ENCODE results near the gene IGFBPL1.
"Not testable (repeated sequence)": the region's sequence is repeated elsewhere in the genome, so short reads cannot be mapped to it uniquely, and the experiment has no call there.

IGFBPL1 gene

DNA sequence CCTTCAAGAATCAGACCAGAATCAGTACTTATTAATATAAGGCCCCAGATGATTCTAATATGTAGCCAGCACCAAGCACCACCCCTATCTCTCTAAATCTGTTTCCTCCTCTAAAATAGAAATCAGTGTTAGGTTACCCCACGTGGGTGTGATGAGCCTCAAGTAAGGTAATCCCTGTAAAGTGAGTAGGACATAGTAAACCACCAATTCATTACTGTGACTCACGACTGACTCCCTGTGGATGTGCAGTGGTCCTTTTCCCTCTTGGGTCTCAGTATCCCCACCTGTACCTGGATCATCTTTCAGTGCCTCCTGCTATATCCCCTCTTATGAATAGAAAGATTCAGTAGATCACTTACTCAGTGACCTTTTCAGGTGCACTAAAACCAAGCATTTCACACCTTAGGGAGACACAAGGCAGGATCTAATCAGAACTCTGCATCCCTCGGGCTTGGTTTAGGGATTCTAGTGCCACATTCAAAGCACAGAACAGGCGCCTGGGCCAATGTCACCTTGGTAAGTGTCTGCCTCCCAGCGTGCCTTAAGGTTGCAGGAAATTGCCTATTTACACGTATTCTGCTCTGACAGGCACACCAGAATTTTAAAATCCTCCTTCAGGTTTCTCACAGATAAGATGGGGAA, 43.9 kb downstream of the IGFBPL1 start:
- no peak for DNase-seq (ENCODE audit: low read depth, low spot score)

GRCh38 chr9:38377336-38378083, 46.7 kb downstream of the IGFBPL1 start:
- DNase-seq (ENCODE audit: low read depth, low spot score): not testable (repeated sequence)

DNA sequence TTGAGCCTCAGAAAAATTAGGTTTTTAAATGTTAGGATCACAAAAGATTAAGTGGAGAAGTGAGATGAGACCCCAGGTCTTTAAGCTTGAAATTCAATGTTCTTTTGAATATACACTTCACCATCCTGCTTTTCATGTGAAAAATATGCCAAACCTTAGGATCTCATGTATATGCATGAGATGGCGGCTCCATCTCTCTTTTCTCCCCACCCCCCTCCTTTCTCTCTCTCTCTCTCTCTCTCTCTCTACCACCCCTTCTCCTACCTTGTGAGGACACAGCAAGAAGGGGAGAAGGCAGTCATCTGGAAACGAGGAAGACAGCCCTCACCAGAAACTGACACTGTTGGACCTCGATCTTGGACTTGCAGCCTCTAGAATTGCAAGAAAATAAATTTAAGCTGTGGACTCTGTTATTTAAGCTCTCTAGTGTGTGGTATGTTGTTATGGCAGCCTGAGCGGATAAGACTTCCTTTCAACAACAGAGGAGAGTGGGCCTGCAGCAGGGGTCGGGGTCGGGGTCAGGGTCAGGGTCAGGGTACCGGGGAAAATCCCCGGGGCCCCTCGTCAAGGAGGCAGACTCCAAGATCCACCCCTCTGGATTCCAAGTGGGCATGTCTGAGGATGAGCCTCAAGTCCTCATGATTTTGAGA, 48.1 kb downstream of the IGFBPL1 start:
- DNase-seq (ENCODE audit: low read depth, low spot score): no peak

DNA sequence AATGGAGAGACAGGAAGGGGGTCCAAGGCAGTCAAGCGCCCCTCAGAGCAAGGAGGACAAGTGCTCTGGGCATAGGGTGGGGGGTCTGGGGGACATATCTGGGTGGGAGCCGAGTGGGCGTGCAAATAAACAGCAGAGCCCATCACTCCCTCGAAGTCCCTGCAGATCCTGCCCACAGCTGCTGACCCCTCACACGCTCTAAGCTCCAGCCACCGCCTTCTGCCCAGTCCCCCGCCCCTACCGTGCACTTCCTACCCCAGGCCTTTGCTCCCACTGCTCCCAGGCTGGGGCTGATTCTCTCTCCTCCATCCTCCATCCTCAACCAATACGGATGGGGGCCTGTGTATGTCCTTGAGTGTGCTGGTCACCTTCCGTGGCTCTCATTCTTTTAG, 48.7 kb downstream of the IGFBPL1 start:
- DNase-seq (ENCODE audit: low read depth, low spot score): no peak

GRCh38 chr9:38374847-38375571, 49.2 kb downstream of the IGFBPL1 start:
- no peak for DNase-seq (ENCODE audit: low read depth, low spot score)

DNA sequence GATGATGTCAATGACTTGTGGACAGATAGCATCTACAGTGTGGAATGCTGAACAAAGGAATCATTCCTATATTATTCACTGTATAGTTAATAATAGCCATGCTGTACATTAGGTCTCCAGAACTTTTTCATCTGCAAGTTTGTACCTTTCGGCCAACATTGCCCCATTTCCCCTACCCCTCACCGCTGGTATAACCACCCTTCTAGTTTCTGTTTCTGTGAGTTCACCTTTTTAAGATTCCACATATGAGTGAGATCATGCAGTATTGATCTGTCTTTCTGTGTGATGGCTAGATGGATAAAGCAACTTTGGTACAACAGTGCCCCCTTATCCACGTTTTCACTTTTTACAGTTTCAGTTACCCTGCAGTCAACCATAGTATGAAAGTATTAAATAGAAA, 50.6 kb downstream of the IGFBPL1 start:
- no peak for DNase-seq (ENCODE audit: low read depth, low spot score)

- no peak for DNase-seq (ENCODE audit: low read depth, low spot score)
Observed at GRCh38 chr9:38372762-38373619, 51.3 kb downstream of the IGFBPL1 start.

DNA sequence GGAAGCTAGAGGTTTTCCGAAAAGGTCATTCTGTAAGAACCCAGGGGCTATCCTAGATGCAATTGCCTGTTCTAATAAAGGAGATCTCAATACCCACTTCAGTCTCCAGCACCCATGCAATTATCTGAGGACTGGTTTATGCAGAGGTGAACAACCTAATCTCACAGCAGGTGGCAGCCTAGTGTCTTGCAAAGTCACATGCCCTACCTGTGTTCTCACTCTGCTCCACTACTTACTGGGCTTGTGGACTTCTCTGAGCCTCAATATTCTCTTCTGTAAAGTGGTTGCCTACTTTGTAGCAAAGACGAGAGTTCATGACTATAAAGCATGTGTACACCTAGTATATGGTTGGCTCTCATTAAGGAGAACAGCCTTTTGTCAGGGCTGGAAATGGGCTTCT, 52.8 kb downstream of the IGFBPL1 start:
- DNase-seq (ENCODE audit: low read depth, low spot score): no peak

- no peak for DNase-seq (ENCODE audit: low read depth, low spot score)
Observed at GRCh38 chr9:38370176-38370575, 54.1 kb downstream of the IGFBPL1 start.

DNA sequence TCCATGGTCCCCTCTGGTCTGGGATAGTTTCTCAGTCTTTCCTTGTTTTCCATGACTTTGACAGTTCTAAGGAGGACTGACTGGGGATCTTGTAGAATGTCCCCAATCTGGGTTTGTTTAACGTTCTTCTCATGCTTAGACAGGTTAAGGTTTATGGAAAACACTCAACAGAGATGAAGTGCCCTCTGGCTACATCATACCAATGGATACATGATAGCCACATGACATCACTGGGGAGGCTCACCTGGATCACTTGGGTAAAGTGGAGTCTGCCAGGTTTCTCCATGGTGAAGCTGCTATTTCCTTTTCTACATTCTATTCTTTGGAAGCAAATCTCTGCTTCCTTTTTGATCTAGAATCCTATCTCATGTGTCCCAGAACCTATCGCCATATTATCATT, 55.5 kb downstream of the IGFBPL1 start:
- DNase-seq (ENCODE audit: low read depth, low spot score): no peak

- DNase-seq (ENCODE audit: low read depth, low spot score): no peak
Observed at GRCh38 chr9:38367898-38368297, 56.4 kb downstream of the IGFBPL1 start.

DNA sequence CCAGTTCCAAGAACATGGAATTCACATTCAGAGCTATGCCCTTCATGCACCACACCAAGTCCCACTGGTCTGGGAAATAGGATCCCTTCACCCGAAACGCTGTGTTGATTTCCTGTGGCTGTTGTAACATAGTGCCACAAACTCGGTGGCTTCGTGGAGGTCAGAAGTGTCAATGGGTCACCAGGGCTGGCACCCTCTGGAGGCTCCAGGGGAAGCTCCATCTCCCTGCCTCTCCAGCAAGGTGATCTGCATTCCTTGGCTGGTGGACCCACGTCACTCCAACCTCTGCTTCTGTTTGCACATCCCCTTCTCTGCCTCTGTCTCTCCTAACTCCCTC, 60.7 kb downstream of the IGFBPL1 start:
- DNase-seq (ENCODE audit: low read depth, low spot score): no peak

- peak; percentile 40 for DNase-seq (ENCODE audit: low read depth, low spot score)
Observed at GRCh38 chr9:38362852-38363588, 61.2 kb downstream of the IGFBPL1 start.

DNA sequence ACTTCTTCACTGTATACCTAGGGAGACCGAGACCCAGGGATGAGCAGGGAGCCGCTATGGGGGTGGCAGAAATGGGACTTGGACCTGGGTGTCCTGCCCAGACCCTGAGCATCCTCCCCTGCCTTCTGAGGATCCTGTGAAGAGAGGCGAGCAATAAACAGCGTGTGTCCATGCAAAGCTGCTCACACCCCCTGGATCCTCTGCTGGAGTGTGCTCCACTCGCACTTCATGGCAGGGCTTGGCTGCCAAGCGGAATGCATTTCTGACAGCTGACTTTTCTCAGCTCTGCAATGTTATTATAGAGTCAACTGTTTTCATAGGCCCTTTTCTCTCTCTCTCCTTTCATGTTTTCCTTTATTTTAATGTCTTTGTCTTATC, 62.8 kb downstream of the IGFBPL1 start:
- DNase-seq (ENCODE audit: low read depth, low spot score): no peak

DNA sequence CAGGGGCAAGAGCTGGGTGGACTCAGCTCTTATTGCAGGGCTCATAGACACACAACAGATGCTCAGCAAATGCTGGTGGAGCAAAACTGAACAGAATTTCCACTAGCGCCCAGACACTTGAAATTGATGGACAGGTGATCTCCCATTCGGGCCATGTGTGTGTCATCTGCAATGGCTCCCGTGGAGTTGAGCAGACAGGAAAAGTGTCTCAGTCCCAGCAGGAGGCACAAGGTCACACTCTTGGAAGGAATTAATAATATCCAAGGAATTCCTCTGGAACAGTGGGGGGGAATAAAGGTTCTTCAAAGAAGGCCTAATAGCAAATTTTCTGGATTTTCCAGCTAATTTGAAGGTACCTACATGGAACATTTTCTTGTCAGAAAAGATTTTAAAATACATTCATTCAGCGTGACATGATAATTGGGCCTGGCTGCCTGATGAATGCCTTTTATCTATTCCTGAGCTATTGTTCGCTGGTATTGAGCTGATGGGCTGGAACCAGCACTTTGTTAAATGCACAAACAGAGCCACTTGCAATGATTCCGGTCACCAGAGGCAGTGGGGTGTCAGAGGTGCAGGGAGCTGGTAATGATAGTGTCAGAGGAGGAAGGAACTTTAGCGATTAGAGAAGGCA, 63.3 kb downstream of the IGFBPL1 start:
- DNase-seq (ENCODE audit: low read depth, low spot score): no peak

DNA sequence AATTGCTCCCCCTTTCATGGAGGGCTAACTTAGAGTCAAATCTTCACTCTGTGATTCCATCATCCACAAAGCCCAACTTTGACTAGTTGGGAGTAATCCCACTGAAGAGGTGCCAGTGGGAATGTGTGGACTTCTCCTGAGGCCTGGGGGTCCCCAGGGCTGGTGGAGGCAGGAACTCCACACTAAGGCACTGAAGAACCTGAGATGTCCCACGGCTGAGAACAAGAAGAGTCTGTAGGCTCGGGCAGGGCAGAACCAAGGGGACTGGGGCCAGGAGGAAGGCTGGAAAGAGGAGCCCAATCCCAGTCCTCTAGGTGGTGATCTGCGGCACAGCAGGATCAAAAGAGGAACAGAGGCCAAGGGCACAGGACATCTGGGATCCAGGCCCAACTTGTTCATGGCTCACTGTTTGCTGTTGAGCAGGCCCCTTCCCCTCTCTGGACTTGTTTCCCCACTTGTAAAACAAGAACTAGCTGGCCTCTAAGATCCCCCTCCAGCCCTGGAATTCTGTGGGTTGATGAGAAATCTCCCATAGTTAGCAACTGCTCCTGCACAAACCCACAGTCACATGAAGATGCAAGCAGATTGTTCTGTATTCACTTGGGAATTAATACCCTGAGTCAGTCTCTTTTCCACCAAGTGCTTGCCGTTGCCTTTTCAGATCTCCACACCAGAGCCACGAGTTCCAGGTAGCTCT, 64.4 kb downstream of the IGFBPL1 start:
- DNase-seq (ENCODE audit: low read depth, low spot score): no peak

GRCh38 chr9:38359297-38359653, 65.0 kb downstream of the IGFBPL1 start:
- no peak for DNase-seq (ENCODE audit: low read depth, low spot score)

- DNase-seq (ENCODE audit: low read depth, low spot score): no peak
Observed at GRCh38 chr9:38358390-38359296, 65.6 kb downstream of the IGFBPL1 start.

All from brain pericyte (primary cell).